HG02943 (cell line): ENCODE data around the gene G6PC2.
"Not testable (repeated sequence)": the region's sequence is repeated elsewhere in the genome, so short reads cannot be mapped to it uniquely, and the experiment has no call there.

Experiments used
- ATAC-seq: cut with Tn5 transposase; IDR thresholded peaks from one replicate; pipeline ENCODE4 v1.9.1; 2021; ENCODE audit warnings: mild to moderate bottlenecking, low read depth, moderate library complexity; ENCODE audit not compliant: unreplicated experiment

The G6PC2 gene

GRCh38 chr2:168903888-168904287, 2.8 kb downstream of the G6PC2 start:
- no peak for ATAC-seq

GRCh38 chr2:168904358-168904757, 3.3 kb downstream of the G6PC2 start:
- no peak for ATAC-seq

- ATAC-seq = no peak
Measured at GRCh38 chr2:168907940-168908662, 7.0 kb downstream of the G6PC2 start.

GRCh38 chr2:168910330-168910729, 9.2 kb downstream of the G6PC2 start:
- ATAC-seq = no peak

- ATAC-seq = no peak
Measured at GRCh38 chr2:168912466-168912865, 11.4 kb downstream of the G6PC2 start.

GRCh38 chr2:168912901-168913369, 11.8 kb downstream of the G6PC2 start:
- no peak for ATAC-seq

- ATAC-seq = no peak
Measured at GRCh38 chr2:168913495-168913894, 12.4 kb downstream of the G6PC2 start.

GRCh38 chr2:168915441-168916330, 14.6 kb downstream of the G6PC2 start:
- ATAC-seq = no peak

- no peak for ATAC-seq
Measured at GRCh38 chr2:168916331-168916675, 15.2 kb downstream of the G6PC2 start.

- no peak for ATAC-seq
Measured at GRCh38 chr2:168920504-168921157, 19.5 kb downstream of the G6PC2 start.

GRCh38 chr2:168926621-168927386, 25.7 kb downstream of the G6PC2 start:
- ATAC-seq = no peak

- ATAC-seq = no peak
Measured at GRCh38 chr2:168928113-168928831, 27.2 kb downstream of the G6PC2 start.

- no peak for ATAC-seq
Measured at GRCh38 chr2:168929031-168929430, 27.9 kb downstream of the G6PC2 start.

- no peak for ATAC-seq
Measured at GRCh38 chr2:168930242-168930641, 29.2 kb downstream of the G6PC2 start.

GRCh38 chr2:168932174-168932573, 31.1 kb downstream of the G6PC2 start:
- ATAC-seq = not testable (repeated sequence)

GRCh38 chr2:168934826-168935225, 33.7 kb downstream of the G6PC2 start:
- no peak for ATAC-seq

GRCh38 chr2:168935810-168936581, 34.9 kb downstream of the G6PC2 start:
- no peak for ATAC-seq

GRCh38 chr2:168939061-168939460, 38.0 kb downstream of the G6PC2 start:
- no peak for ATAC-seq

- no peak for ATAC-seq
Measured at GRCh38 chr2:168939918-168940317, 38.8 kb downstream of the G6PC2 start.
